ENCODE data around the gene EXOC6.

The EXOC6 gene

DNA sequence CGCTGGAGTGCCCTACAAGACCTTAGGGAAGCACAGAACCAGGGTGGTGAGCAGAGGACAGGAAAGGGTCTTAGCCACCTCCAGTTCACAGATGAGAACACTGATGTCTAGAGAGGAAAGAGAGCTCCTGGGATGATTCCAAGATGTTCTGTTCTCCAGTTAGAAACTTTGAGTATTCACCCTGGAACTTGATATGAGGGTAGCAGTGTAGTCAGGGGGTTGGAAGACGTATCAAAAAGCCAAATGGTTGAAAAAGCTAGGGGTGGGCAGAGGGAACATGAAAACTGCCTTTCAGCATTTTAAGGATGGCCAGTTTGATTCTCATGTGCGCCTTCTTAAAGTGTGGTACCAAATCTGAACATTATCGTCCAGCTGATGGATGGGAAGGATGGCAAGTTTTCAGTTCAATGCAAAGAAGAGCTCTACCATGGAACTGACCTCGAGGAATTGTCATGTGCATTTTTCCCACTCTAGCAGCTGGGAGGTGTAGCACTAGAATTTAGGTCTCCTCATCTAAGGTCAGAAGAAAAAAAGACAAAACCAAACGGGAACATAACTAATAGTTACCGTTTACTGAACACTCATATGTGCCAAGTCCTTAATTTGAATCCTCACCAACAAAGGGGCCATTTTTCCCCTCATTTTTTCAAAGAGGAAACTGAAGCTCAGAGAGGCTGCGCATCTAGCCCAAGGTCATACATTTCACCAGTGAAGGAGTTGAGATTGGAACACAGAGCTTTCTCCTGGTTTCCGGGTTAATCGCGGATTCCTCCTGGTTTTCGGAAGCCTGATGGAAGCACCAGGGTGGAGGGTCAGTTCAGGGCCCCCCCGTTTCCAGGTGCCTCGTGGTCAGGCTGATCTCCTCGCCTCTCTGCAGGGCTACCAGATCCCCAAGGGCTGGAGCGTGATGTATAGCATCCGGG lies 219.4 kb downstream of the EXOC6 start:
- no peak for FAIRE-seq

DNA sequence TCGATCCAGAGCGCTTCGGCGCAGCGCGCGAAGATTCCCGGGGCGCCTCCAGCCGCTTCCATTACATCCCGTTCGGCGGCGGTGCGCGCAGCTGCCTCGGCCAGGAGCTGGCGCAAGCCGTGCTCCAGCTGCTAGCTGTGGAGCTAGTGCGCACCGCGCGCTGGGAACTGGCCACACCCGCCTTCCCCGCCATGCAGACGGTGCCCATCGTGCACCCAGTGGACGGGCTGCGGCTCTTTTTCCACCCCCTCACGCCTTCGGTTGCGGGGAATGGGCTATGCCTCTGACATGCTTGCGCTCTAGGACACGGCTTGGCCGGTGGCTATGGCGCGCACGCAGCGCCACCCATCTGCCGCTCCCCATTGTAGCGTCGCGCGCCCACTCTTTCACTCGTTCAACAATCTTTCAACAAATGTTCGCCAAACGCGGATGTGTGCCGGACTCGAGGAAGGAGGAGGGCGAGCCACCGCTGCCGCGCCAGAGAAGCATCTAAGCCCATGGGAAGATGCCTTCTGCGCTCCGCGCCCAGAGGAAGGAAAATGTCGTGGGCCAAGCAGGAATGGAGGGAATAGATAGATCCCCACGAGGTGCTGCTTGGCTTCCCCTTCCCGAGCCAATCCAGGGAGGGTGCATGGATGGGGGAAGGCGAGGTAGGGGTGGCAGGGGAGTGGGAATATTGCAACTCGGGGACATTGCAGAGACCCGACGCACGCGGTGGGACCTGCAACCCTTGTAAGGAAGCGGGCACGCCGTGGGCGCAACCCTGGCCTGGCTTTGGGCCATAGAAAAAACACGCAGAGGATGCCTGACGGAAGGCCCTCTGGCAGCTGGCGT lies 220.3 kb downstream of the EXOC6 start:
- FAIRE-seq: no peak

DNA sequence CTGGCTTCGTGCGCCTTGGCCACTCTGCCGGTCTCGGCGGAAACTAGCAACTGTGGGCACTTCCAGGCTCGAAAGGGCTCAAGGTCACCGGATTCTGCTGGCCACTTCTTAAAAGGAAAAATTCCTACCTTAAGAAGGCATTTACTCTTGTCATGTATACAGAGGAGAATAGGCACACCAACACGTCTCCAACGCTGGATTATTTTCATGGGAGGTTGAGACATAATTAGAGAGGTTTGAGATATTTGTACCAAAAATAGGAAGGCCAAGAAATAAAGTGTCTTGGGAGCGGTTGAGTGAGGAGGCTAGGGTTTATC lies 220.9 kb downstream of the EXOC6 start:
- no peak for FAIRE-seq

DNA sequence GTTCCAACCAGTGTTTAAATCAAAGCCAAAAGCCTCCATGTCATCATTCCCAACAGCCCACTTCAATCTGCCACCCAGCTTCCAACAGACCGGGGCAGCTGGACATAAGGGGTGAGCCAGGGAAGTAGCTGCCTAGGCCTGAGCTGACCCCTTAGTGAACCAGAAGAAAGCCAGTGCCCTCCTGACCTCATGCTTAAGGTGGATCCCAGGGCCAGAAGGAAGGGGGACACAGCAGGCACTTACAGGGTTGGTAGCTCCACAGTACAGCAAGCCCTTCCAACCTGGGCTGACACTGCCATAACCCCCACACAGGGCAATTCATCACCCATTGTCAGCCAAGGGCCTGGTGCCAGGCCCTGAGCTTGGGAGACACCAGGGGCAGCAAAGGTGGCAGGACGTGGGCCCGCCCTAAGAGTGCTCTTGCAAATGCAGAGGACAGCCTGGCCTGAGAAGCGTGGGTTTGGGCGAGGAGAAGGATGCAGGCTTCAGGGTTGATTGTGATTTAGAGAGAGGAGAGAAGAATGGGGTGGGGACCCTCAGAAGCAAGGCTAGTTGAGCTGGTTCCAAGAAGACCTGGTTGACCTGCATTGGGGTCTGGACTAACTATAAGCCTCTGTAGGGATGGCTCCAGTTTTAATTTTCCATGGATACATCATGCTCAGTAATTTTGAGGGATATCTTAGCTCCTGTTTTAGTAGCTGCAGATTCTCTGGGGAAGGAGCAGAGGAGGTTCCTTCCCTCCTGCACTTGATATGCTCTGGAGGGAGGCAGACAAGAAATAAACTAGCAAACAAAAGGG lies 222.3 kb downstream of the EXOC6 start:
- no peak for FAIRE-seq

DNA sequence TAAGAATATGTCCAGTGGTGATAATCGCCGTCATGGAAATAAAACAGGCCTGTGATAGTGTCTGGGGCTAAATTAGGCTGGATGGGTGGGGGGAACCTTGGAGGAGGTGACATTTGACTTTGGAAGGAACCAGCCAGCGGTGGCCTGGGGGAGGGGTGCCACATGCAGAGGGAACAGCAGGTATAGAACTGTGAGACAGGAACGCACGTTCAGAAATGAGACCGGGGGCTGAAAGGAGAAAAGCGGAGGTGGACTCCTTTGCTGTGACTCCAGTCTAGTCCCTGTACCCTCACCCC lies 222.8 kb downstream of the EXOC6 start:
- no peak for FAIRE-seq

DNA sequence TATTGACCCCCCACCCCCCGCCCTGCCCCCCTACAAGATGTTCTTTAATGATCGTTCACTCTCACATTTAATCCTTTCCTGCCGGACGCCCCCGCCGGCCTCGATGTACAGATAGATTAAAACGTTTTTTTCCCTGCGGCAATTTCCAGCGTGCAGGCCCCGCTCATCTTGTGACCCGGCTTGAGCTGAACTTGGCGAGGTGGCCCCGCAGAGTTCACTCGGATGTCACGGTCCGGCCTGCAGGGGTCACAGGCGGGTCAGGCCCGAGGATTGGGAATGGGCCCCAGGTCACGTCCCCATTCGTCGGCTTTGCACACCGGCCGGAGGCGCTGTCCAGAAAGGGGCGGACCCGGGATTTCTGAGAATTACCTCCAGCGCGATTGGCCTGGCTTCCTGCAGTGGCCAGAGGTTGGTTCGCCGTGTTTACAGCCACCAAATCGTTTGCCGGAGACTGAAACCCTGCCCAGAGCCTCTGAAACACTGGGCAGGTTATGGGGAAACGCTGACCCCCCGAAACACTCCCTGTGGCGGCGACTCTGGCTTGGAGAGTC lies 223.4 kb downstream of the EXOC6 start:
- no peak for FAIRE-seq

DNA sequence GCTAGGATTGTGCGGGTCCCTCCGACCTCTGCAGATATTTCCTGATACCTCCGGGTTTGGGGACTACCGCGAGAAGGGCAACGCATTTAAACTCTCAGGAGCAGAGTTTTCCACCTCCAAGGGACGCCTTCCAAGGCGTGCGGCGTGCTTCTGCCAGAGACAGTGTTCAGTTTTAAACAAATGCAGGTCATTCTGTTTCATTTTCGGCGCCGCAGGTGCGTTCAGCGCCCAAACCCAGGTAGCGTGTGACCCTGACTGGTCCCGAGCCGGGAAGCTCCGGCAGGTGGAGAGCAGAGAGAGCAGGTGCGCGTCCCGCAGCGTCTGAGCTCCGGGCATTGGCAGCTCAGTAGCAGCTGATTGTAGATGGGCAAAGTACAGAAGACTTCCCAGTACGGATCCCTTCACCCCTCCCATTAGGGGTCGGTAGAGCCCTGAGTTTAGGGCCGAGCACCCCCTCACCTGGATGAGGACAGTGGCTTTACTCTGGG lies 223.9 kb downstream of the EXOC6 start:
- no peak for FAIRE-seq

DNA sequence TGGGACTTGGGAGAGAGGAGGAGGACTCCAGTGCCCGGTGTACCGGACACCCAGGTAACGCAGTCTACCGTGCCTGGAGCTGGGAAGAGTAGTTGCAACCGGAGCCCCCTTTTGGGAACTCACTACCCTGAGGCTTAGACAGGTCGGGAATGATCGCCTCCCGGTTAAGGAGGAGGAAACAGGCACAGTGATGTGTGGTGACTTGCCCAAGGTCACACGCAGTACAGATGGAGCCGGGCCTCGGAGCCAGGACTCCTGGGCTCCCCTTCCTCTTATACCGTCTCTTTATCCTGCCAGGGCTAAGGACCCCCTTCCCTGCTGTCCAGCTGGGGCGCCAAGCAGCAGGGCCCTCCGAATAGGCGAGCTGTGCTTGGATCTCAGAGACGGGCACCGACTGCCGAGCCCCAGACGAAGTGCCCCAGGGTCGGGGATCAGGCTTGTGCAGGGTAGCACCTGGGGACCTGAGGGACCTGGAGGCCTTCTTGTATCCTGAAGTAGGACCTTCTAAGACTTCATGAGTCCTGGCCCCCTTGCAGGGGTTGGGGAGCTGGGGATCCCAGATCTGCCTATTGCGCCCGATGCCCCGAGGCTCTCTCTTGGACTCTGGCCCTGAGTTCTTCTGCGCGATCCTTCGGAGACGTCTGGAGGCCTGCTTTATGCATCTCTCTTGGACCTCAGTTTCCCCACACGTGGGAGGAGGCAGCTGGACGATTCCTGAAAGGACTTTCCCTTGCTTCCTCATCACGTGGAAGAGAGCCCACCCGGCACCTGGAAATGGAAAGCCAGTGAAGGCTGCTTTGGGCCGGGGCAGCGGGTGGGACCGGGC lies 224.6 kb downstream of the EXOC6 start:
- no peak for FAIRE-seq

DNA sequence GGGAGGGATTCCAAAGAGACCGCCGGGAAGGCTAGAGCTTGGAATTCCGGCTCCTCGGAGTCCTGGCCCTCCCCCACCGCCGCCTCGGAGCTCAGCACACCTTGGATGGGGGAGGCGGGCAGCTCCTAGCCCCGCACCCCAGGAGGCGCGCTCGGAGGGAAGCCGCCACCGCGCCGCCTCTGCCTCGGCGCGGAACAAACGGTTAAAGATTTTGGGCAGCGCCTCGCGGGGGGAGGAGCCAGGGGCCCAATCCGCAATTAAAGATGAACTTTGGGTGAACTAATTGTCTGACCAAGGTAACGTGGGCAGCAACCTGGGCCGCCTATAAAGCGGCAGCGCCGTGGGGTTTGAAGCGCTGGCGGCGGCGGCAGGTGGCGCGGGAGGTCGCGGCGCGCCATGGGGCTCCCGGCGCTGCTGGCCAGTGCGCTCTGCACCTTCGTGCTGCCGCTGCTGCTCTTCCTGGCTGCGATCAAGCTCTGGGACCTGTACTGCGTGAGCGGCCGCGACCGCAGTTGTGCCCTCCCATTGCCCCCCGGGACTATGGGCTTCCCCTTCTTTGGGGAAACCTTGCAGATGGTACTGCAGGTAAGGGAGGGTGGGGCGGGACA lies 225.3 kb downstream of the EXOC6 start, which contains the start of gene CYP26A1:
Gene CYP26A1, plus strand, starts transcription at position 355 of the 608 bp plus-strand sequence. Its CDS starts 42 bp downstream, at position 397.
- FAIRE-seq: no peak

DNA sequence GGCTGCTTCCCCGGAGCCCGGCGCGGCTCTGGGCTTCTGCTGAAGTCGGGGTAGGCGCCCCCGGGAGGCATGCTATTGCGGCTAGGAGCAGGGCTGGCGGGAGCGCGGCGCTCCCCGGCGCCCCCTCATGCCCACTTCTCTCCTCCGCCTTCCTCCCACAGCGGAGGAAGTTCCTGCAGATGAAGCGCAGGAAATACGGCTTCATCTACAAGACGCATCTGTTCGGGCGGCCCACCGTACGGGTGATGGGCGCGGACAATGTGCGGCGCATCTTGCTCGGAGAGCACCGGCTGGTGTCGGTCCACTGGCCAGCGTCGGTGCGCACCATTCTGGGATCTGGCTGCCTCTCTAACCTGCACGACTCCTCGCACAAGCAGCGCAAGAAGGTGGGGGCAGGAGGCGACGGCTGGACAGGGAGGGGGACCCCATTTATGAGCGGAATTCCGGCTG lies 225.9 kb downstream of the EXOC6 start:
- FAIRE-seq: no peak

DNA sequence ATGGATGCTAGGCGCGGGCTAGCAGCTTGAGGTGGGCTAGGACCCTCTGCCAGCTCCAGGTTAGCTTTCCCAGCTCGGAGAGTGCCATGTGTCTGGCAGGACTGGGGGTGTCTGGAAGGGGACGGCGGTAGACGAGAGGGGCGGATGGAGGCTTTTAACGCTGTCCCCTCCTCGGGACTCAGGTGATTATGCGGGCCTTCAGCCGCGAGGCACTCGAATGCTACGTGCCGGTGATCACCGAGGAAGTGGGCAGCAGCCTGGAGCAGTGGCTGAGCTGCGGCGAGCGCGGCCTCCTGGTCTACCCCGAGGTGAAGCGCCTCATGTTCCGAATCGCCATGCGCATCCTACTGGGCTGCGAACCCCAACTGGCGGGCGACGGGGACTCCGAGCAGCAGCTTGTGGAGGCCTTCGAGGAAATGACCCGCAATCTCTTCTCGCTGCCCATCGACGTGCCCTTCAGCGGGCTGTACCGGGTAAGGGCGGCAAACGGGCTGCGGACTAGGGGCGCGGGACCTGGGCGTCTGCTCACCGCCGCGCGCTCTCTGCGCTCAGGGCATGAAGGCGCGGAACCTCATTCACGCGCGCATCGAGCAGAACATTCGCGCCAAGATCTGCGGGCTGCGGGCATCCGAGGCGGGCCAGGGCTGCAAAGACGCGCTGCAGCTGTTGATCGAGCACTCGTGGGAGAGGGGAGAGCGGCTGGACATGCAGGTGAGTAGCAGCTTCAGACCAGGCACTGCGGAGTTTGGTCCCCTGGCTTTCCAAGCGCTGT lies 226.5 kb downstream of the EXOC6 start:
- FAIRE-seq: no peak

DNA sequence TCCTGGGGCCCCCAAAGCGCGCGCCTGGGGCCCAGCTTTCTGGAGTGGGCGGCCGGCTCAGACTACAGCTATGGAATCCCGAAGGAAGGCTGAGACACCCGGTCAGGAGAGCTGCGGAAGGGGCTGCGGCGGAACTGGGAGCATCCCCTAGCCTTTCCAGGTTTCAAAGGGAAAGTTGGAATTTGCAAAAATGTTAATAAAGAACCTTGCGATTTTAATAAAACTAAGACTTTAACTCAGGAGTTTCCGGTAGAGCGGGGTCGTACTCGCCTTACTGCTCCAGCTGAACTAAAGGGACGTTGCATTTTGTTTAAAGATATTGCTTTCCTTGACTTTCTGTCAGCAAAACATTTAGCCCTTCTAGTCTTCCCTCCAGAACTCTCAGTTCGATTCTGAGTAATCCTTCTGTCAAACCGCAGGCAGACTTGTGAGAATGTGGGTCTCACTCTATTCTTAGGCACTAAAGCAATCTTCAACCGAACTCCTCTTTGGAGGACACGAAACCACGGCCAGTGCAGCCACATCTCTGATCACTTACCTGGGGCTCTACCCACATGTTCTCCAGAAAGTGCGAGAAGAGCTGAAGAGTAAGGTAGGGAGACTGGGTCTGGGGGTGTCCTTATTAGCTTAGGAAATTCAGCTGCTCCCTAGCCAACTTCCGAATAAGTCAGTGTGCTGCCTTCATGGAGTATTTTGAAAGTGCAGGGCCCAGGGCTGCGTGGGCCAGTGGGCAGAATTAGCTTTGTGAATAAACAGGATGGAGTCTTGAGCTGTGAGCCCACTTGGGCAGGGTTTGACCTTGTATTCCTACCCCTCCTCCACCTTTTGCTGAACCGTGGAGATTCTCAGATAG lies 227.3 kb downstream of the EXOC6 start:
- no peak for FAIRE-seq

DNA sequence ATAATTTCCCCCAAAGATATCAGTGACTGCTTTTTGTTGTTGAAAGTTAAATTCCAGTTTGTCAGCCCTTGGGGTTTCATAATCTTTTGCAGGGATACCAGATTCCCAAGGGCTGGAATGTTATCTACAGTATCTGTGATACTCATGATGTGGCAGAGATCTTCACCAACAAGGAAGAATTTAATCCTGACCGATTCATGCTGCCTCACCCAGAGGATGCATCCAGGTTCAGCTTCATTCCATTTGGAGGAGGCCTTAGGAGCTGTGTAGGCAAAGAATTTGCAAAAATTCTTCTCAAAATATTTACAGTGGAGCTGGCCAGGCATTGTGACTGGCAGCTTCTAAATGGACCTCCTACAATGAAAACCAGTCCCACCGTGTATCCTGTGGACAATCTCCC lies 228.6 kb downstream of the EXOC6 start:
- no peak for FAIRE-seq

DNA sequence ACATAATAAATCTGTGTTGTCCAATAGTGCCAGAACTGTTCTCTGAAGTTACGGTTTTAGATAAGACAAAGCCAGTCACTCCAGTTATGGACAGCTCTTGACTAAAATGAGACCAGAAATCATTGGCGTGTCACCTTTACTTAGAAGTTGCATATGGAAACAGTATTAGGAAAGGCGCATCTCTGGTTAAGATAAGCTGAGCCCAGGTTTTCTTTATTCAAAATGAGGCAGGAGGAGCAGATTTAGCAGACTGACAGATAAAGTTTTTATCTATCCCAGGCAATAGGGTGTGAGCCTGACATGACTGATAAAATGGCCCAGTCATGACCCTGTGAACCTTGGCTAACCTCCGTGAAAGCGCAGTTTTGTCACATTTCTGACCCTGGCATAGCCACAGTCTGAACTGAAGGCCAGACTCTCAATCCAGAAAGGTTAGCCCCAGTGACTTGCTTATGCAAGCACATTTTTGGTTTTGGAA lies 229.6 kb downstream of the EXOC6 start:
- FAIRE-seq: no peak

DNA sequence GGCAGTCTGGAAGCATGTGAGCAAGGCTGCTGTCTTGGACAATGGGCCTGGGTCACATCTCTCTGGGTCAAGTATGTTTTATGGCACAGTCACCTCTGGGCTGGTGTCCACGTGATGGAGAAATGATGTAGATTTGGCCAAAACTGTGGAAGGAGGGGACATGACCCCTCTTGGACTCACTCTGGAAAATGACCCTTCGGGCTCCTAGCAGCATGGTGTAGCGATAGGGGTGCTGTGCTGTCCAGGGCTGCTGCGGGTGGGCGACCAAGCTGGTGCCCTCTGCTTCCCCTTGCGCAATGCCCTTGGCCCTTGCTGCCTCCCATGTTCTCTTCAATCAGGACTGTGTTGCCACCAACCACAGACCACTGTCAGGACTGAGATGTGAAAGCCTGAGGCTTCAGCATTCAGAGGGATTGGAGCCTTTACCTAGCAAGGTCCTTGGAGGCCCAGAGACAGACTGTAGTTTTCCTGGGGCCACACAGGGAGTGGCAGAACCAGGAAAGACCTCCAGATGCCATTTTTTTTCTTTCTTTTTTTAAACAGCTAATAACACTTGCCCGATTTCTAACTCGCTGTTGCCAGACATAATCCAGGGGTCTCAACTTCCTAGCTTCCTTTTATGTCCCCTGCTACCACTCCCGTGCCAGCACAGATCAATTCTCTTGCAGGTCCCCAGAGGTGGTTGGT lies 231.5 kb downstream of the EXOC6 start:
- no peak for FAIRE-seq

DNA sequence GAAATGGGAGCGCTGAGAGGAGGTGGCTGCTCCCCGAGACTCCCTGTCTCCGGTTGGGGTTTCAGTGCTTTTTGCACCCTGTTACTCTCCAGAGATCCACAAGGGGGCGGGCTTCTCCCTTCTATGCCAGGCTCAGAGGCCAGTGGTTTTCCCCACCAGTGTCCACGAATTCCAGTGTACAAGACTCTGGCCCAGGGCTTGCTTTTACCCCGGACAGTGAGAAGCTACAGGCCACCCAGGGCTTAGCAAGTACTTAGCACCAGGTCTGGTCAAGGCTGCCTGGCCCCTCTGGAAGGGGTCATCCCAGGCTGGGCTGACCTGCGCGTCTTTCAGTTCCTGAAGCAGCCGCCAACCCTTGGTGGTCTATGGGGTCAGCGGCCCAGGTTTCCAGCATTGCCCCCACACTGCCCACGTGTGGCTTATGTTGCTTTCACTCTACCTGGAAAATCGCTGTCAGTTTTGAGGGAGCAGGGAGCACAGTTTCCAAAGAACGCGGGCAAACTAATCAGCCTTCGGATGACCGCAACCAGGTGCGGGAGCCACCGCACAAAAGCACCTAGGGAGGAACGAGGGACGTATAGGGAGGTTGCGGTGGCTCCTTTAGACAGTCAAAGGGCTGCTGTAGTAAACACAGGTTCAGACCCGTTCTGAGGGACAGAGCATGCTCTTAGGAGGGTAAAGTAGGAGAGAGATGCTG lies 232.2 kb downstream of the EXOC6 start:
- no peak for FAIRE-seq

DNA sequence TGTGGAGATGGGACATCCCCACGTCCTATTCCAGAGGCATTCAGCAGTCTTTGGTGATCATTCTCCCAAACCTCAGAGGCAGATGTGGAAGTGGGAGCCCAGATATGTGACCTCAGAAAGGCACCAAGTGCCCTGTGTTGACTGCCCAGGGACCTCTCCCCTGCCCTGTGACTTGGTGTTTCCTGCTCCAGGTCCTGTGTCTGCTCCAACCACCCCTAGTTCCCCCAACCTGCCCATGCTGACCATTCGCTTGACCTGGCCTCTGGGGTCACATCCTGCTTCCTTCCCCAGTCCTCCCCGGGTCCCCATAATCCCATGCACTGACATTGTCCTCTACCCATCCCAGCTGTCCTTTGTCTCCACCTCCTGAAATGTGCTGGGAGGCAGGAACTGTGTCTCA lies 233.0 kb downstream of the EXOC6 start:
- FAIRE-seq: no peak

DNA sequence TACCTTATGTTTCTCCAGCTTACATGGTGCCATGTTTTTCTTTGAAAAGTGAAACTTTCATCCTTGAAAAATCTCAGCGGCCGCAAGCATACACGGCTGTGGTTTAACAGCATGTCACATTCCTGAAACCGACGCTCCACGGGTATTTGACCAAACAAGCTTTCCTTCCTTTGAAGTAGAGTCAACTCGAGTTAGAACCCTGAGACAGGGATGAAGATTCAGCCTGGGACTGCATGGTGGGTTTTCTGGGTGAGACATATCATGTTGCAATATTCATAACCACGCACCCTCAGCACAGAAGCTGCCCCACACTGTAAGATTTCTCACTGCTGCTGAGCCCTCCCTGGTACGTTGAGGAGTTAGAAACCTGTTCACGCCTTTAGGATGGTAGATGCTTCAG lies 233.5 kb downstream of the EXOC6 start:
- FAIRE-seq: no peak

All from endometrium (tissue), 2 donors.